Activated CD4-positive, alpha-beta T cell treated with anti-CD3 and anti-CD28 coated beads, Interleukin-2, amount 10 ng/mL, durations not matched to agents 7 days and 5 days (primary cell): Measurements from ENCODE around the gene ZHX3. TPM values are rescaled to one million over a fixed set of nuclear protein-coding genes. Genes with fewer than 3 reads are reported as not detected.
"Not testable (repeated sequence)": the region's sequence is repeated elsewhere in the genome, so short reads cannot be mapped to it uniquely, and the experiment has no call there.

ENCODE experiments used
- CTCF ChIA-PET: fragments of 350-600 bp; sonication (Branson Sonifier 250); formaldehyde crosslinking; loops from one replicate; lab custom pipeline; 2021; ENCODE audit warnings: antibody characterized with exemption; lab: Charles Lee
- POLR2A ChIA-PET: fragments of 350-600 bp; sonication (Branson Sonifier 250); formaldehyde crosslinking; loops from one replicate; lab custom pipeline; 2021; ENCODE audit warnings: antibody characterized with exemption; lab: Charles Lee
- DNase-seq: peaks from one replicate; pipeline ENCODE4 v3.0.0-alpha.2; 2020
- H3K27ac Mint-ChIP-seq: one replicate; pipeline ENCODE4 v1.8.0; 2021; ENCODE audit warnings: mild to moderate bottlenecking, moderate library complexity, mixed read lengths
- H3K27me3 Mint-ChIP-seq: one replicate; pipeline ENCODE4 v1.8.0; 2021; ENCODE audit warnings: mixed read lengths
- H3K36me3 Mint-ChIP-seq: one replicate; pipeline ENCODE4 v1.8.0; 2021; ENCODE audit warnings: low read depth, mixed read lengths
- H3K4me1 Mint-ChIP-seq: one replicate; pipeline ENCODE4 v1.8.0; 2021; ENCODE audit warnings: mixed read lengths
- H3K4me3 Mint-ChIP-seq: one replicate; pipeline ENCODE4 v1.8.0; 2021; ENCODE audit warnings: mild to moderate bottlenecking, moderate library complexity, mixed read lengths
- H3K9me3 Mint-ChIP-seq: one replicate; pipeline ENCODE4 v1.8.0; 2021; ENCODE audit warnings: mixed read lengths
- total RNA-seq, 2 experiments: library from RNA; stranded (reverse); gene quantifications; one replicate each; pipeline ENCODE4 v1.2.3, GENCODE V29; 2021

Gene ZHX3
- total RNA-seq, 2 experiments from 2014 or later: 8.6 to 10.2 TPM

DNA sequence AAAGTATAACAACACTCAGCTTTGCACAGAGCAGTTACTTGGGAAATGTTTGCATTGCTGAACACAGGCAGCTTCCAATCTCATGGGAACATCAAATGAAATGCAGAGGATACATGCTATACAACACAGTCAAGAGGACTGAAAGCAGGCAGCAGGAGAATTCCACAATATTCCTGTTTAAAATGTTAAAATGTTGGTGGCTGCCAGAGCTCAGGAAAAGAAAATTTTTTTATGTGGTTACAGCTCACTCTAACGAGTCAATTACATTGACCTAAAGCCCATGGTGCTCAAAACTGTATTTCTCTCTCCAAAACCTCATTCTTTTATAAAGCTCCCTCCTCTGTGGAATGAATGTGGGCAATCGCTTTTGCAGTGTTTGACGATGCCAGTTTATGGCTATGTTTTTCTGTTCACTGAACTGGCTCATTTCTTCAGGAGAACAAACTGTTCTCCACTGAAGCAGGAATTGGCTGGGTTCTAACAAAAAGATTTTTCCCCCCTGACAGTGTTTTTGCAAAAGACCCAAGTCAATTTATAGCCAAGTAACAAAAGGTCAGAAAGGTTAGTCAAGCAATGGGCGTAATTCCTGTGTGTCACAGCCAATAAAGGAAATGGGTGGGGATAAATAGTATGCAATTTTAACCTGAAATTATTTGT is 69.0 kb downstream of the ZHX3 start:
- no peak for DNase-seq
- POLR2A ChIA-PET: no interaction called here
- Mint-ChIP-seq H3K36me3 (no peaks in the 10 kb centered on the region), H3K4me3 (no peak overlapping the region), H3K4me1 (no peaks in the 10 kb centered on the region), H3K27me3 (no peaks in the 10 kb centered on the region), H3K9me3 (no peaks in the 10 kb centered on the region), H3K27ac (no peak overlapping the region)
- CTCF ChIA-PET: interaction anchor here (0.6 kb wide), 1 partner anchor 256 kb away, joined by 3 read pairs; no protein-coding TSS in a partner anchor

DNA sequence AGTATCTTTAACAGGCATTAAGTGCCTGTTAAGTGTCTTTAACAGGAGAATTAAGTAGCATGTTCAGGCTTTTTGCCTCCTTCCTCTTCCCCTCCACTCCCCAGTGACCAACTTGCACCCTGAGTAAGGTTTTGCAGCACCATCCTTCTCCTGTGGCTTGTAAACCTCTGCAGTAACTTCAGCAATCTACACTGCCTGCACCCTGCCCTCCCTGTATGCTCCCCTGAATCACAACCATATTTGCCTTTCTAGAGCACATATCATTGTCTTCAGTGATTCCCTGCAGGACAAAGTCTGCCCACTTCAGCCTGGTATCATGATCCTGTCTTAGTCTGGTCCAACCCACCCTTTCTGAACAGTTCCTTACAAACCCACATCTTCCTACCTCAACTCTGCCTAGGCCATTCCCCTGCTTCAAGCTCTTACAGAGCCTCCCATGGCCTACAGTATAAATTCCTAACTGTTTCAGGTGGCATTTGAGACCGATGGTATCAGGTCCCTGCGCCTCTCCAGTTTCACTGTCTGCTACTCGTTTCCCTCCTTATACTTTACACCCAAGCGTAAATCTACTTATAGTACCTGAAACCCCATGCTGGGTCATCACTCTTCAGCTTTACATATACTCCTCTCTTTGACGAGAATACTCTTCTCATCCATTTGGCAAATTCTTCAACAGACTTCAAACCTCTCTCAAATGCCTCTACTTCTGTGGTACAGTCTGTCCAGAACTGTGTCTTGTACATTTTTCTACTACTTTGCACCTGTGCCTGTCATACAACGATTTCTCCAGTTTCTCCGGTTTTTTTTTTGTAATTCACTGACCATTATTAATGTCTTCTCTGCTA is 69.8 kb downstream of the ZHX3 start:
- H3K36me3 Mint-ChIP-seq: no peaks in the 10 kb centered on the region
- no peak for DNase-seq
- H3K27me3 Mint-ChIP-seq: no peaks in the 10 kb centered on the region
- H3K4me1 Mint-ChIP-seq: peaks cover 5% of the 10 kb centered on the region
- no peaks in the 10 kb centered on the region for H3K9me3 Mint-ChIP-seq
- H3K4me3 Mint-ChIP-seq: no peak overlapping the region
- no peak overlapping the region for H3K27ac Mint-ChIP-seq
- POLR2A ChIA-PET: no interaction called here
- CTCF ChIA-PET: interaction anchor here (0.6 to 0.8 kb wide), 2 partner anchors 175 to 255 kb away, joined by 3 read pairs; no protein-coding TSS in a partner anchor

DNA sequence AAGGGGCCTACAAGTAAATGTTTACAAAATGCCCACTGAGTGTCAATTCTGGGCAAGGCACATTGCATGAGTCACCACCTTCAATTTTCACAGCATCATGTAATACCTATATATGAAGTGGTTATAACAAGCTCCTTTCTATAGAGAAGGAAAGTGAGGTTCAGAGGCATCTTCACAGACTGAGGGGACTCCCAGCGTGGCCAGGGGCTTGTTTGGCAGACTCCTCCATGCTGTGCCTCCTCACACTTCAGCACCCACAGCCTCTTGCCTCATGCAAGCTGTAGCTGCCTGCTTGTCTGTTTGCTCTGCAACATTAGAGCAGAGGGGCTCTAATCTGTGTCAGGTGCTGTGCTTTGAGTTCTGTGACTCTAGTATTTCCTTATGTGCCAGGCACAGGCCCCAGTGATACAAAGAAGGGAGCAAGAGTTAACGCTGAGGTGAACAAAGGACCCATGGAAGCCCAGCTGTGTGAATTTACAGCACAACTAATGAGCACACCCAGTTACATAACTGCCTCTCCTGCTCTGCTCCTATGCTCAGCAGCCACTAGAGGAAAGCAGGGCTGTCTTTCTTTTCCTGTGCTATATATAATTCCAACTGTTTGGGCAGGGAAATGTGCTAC is 72.3 kb downstream of the ZHX3 start:
- Mint-ChIP-seq H3K27me3 (no peaks in the 10 kb centered on the region), H3K9me3 (no peaks in the 10 kb centered on the region), H3K36me3 (no peaks in the 10 kb centered on the region), H3K4me3 (no peak overlapping the region), H3K4me1 (peaks cover 14% of the 10 kb centered on the region), H3K27ac (no peak overlapping the region)
- DNase-seq: no peak
- POLR2A ChIA-PET: no interaction called here
- CTCF ChIA-PET: interaction anchor here (0.6 kb wide), 1 partner anchor 110 kb away, joined by 3 read pairs; no protein-coding TSS in a partner anchor

DNA sequence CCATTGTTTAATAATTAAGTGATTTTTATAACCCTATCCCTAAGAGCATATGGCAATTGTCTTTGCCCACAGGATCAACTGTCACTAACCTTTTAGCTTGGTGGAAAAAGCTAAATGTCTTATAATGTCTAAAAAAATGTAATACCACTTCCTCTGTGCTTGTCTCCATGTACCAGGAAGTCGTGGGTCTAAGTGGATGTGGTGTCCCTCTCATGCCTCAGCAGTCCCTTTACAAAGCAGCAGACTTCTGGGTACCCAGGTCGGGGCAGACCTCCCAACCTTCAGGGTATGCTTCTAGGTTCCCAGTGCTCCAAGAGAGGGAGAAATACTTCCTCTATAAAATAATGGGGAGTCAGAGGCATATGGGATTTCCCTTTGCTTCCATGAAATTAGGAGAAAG is 74.7 kb downstream of the ZHX3 start:
- Mint-ChIP-seq H3K36me3 (no peaks in the 10 kb centered on the region), H3K4me3 (no peak overlapping the region), H3K9me3 (no peaks in the 10 kb centered on the region), H3K27me3 (no peaks in the 10 kb centered on the region), H3K27ac (peak overlapping the region; percentile 20), H3K4me1 (peaks cover 14% of the 10 kb centered on the region)
- peak; percentile 17 for DNase-seq
- ChIA-PET CTCF (interaction anchor here (1.2 to 2.0 kb wide), 2 partner anchors 10 to 501 kb away, joined by 3 to 4 read pairs; no protein-coding TSS in a partner anchor), POLR2A (interaction anchor here (0.5 kb wide), 1 partner anchor 241 kb away, joined by 4 read pairs; no protein-coding TSS in a partner anchor)

DNA sequence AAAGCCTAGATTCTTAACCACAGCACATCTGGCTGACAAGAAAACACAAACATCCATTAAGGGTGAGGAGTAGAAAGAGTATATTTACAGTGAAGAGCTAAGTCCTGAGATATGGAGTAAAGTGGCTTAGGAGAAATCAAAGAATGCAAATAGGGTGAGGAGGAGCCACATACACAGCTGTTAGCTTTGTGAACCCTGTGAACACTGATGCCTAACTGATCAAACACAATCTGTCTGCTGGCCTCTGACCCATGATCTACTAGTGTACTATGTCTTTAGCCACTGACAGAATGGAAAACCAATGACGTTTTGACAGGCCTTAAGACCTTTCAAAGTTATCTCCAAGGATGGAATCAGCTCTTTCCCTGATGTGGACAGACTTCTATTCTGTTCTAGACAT is 75.2 kb downstream of the ZHX3 start:
- ChIA-PET POLR2A (interaction anchor here (0.5 kb wide), 1 partner anchor 241 kb away, joined by 4 read pairs; no protein-coding TSS in a partner anchor), CTCF (interaction anchor here (1.2 to 2.0 kb wide), 3 partner anchors 10 to 501 kb away, joined by 3 to 4 read pairs (median 3); no protein-coding TSS in a partner anchor)
- no peaks in the 10 kb centered on the region for H3K36me3 Mint-ChIP-seq
- no peak for DNase-seq
- H3K4me1 Mint-ChIP-seq: peaks cover 14% of the 10 kb centered on the region
- no peaks in the 10 kb centered on the region for H3K9me3 Mint-ChIP-seq
- H3K4me3 Mint-ChIP-seq: no peak overlapping the region
- H3K27ac Mint-ChIP-seq: no peak overlapping the region
- no peaks in the 10 kb centered on the region for H3K27me3 Mint-ChIP-seq

DNA sequence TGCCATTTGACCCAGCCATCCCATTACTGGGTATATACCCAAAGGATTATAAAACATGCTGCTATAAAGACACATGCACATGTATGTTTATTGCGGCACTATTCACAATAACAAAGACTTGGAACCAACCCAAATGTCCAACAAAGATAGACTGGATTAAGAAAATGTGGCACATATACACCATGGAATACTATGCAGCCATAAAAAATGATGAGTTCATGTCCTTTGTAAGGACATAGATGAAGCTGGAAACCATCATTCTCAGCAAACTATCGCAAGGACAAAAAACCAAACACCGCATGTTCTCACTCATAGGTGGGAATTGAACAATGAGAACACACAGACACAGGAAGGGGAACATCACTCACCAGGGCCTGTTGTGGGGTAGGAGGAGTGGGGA is 80.3 kb downstream of the ZHX3 start:
- H3K9me3 Mint-ChIP-seq, H3K27ac Mint-ChIP-seq, H3K27me3 Mint-ChIP-seq, POLR2A ChIA-PET, H3K4me3 Mint-ChIP-seq, H3K36me3 Mint-ChIP-seq, CTCF ChIA-PET, DNase-seq: not testable (repeated sequence)
- peaks cover 17% of the 10 kb centered on the region for H3K4me1 Mint-ChIP-seq

DNA sequence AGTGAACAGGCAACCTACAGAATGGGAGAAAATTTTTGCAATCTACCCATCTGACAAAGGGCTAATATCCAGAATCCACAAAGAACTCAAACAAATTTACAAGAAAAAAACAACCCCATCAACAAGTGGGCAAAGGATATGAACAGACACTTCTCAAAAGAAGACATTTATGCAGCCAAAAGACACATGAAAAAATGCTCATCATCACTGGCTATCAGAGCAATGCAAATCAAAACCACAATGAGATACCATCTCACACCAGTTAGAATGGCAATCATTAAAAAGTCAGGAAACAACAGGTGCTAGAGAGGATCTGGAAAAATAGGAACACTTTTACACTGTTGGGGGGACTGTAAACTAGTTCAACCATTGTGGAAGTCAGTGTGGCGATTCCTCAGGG is 80.7 kb downstream of the ZHX3 start:
- H3K27me3 Mint-ChIP-seq, POLR2A ChIA-PET, CTCF ChIA-PET, H3K36me3 Mint-ChIP-seq, H3K9me3 Mint-ChIP-seq, H3K4me3 Mint-ChIP-seq, DNase-seq, H3K27ac Mint-ChIP-seq: not testable (repeated sequence)
- H3K4me1 Mint-ChIP-seq: peaks cover 18% of the 10 kb centered on the region

DNA sequence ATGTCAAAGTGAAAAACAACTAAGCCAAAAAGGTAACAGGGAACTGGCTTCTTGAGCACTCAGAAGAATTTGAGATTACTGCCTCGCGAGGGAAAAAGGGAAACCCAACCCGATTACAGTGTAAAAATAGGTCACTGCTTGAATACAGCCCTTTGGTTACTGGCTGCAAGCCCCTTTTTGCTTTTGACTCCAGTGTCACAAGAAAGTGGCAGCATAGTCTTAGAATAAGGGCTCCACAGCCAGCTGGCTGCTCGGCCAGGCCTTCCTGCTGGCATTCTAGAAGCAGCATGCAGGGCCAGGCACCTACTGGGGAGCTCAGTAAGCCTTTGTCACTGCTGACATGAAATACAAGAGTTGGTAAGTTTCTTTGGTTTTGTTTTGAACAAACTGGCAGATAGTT is 83.0 kb downstream of the ZHX3 start:
- no peaks in the 10 kb centered on the region for H3K9me3 Mint-ChIP-seq
- H3K27ac Mint-ChIP-seq: no peak overlapping the region

DNA sequence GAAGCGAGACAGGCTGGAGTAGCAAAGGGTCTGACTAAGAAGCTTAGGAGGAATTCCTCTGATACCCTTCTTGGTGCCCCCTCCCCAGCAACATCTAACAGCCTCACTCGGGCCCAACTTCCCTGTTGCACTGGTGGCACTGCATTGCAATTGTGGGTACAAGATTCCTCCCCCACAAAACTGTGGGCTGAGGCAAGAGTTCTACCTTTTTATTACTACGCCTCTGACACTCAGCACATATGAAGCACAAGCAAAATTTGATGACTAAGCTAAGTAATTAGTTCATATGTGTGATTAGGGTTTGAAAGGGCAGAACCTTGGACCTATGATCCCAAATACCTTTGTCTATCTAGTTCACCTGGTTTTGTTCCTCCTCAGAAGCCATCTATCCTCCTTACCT is 83.5 kb downstream of the ZHX3 start:
- Mint-ChIP-seq H3K4me1 (peaks cover 28% of the 10 kb centered on the region), H3K27ac (no peak overlapping the region), H3K4me3 (no peak overlapping the region), H3K9me3 (no peaks in the 10 kb centered on the region), H3K27me3 (no peaks in the 10 kb centered on the region), H3K36me3 (no peaks in the 10 kb centered on the region)
- POLR2A ChIA-PET: no interaction called here
- no peak for DNase-seq
- CTCF ChIA-PET: interaction anchor here (1.0 kb wide), 1 partner anchor 266 kb away, joined by 3 read pairs; no protein-coding TSS in a partner anchor

More for the DNA sequence above, 83.0 kb downstream of the ZHX3 start:
- H3K27me3 Mint-ChIP-seq: no peaks in the 10 kb centered on the region
- no peak overlapping the region for H3K4me3 Mint-ChIP-seq
- H3K4me1 Mint-ChIP-seq: peaks cover 25% of the 10 kb centered on the region
- H3K36me3 Mint-ChIP-seq: no peaks in the 10 kb centered on the region
- ChIA-PET POLR2A (no interaction called here), CTCF (interaction anchor here (0.7 to 1.0 kb wide), 2 partner anchors 48 to 266 kb away, joined by 3 read pairs; no protein-coding TSS in a partner anchor)
- DNase-seq: no peak

DNA sequence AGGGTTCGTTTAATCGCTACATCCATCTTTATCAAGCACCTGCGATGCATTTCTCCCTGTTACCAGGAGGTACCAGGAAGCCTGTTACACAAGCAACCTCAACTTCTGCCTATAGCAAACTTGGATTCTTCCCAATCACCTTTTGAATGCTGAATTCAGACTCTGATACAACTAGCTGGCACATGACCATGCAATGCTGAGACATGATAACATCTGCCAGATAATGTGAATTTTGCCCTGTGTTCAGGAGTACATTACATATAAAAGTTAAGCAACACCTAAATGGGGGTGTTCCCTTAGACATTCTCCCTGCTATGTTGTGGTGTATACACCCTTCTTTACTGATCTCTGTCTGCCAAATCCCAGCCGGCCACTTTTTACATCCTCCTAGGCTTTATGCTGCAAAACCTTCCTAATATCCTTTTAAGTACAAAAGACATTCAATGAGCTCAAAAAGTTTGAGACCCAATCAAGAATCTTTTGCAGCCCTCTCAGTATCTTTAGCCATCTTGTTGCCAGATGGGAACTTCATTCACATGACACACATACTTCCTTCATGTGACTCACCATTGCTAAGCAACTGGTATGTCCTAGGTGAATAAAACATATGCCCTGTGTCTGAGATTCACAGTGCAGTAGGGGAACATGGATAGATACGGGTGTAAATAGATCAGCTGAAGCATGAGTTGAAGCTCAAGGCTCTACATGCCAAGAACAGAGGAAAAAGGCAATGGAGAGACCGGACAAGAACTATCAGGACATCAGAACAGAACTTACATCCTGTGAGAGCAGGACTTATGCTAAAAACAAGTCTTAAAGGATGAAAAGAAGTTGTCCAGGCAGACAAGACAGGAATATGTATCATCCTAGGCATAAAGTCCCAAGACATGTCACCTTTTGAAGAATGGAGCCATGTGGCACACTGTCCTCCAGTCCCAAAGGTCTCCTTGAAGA is 84.3 kb downstream of the ZHX3 start:
- ChIA-PET POLR2A (interaction anchor here (0.7 kb wide), 1 partner anchor 246 kb away, joined by 3 read pairs; no protein-coding TSS in a partner anchor), CTCF (interaction anchor here (0.6 to 2.5 kb wide), 16 partner anchors 9 to 266 kb away, joined by 3 to 18 read pairs (median 3); partner anchors contain the start of gene PLCG1)
- H3K4me1 Mint-ChIP-seq: peaks cover 34% of the 10 kb centered on the region
- no peak for DNase-seq
- no peaks in the 10 kb centered on the region for H3K36me3 Mint-ChIP-seq
- H3K9me3 Mint-ChIP-seq: no peaks in the 10 kb centered on the region
- no peaks in the 10 kb centered on the region for H3K27me3 Mint-ChIP-seq
- no peak overlapping the region for H3K27ac Mint-ChIP-seq
- no peak overlapping the region for H3K4me3 Mint-ChIP-seq

DNA sequence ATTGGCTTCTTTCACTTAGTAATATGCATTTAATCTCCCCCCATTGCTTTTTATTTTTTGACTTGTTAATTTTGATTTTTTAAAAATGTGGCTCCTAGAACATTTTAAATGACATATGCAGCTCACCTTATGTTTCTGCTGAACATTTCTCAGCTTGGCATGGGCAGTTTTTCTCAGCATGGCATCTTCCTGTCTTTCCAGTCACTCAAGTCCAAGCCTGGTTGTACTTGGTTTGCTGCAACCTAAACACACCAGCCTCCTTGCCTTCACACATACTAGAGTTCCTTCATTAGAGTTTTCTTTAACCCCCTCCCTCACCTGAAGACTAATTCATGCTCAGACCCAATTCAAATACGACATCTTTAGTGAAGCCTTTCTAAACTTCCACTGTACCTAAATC is 86.4 kb downstream of the ZHX3 start:
- no peaks in the 10 kb centered on the region for H3K27me3 Mint-ChIP-seq
- POLR2A ChIA-PET: no interaction called here
- H3K4me1 Mint-ChIP-seq: peaks cover 36% of the 10 kb centered on the region
- H3K36me3 Mint-ChIP-seq: no peaks in the 10 kb centered on the region
- H3K4me3 Mint-ChIP-seq: no peak overlapping the region
- no peak for DNase-seq
- H3K9me3 Mint-ChIP-seq: no peaks in the 10 kb centered on the region
- no peak overlapping the region for H3K27ac Mint-ChIP-seq
- CTCF ChIA-PET: interaction anchor here (0.7 to 2.5 kb wide), 4 partner anchors 58 to 268 kb away, joined by 3 to 18 read pairs (median 3); no protein-coding TSS in a partner anchor
